Measurements from ENCODE around the gene GMDS. TPM values are rescaled to one million over a fixed set of nuclear protein-coding genes. Genes with fewer than 3 reads are reported as not detected.
"Not testable (repeated sequence)": the region's sequence is repeated elsewhere in the genome, so short reads cannot be mapped to it uniquely, and the experiment has no call there.

The GMDS gene
- total and polyA plus RNA-seq, 9 donors, result 6.6 to 20.6 (median 11.0) TPM

DNA sequence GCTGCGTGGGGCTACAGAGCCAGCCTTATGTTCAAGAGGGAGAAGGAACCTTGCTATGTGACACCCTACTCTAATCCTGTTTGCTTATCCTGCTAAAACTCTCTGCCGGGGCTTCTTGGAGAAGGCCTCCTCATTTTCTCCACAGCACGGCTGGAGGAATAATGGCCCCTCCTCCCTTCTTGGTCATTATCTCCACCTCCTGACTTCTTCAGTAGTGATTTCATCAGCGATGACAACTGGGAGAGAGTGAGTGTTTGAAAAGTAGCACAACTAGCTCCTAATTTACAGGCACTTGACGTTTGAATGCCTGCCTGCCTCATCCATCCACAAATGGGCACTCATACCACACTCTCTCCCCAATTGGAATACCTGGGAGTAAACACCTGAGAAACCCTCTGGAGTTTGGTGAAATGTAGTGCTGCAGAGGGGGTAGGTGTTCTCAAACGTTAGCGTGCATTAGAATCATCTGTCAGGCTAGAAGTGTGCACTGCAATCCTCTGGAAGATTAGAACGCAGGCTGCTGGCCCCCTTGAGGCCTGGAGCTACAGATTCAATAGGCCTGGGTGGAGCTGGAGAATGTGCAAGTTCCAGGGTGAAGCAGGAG is 487.2 kb downstream of the GMDS start:
- Histone ChIP-seq H3K27me3 (no peaks in the 10 kb centered on the region), H3K36me3 (no peaks in the 10 kb centered on the region), H3K9me3 (no peaks in the 10 kb centered on the region), H3K4me1 (ENCODE audit: insufficient read depth) (peaks cover under 1% of the 10 kb centered on the region), H3K4me3 (no peak overlapping the region), H3K27ac (no peak overlapping the region)
- 66 to 71% (median 67%) methylated on average over 8 of the region's 8 CpGs for WGBS, 3 donors
- no peak for DNase-seq
- intact Hi-C loops (cut with DNase I), result no loop called here
- TF ChIP-seq POLR2A (IDR thresholded peaks at IDR 0.05) (no peak), EP300 (IDR thresholded peaks at IDR 0.05) (no peak)
- TF ChIP-seq, protein P1, sequence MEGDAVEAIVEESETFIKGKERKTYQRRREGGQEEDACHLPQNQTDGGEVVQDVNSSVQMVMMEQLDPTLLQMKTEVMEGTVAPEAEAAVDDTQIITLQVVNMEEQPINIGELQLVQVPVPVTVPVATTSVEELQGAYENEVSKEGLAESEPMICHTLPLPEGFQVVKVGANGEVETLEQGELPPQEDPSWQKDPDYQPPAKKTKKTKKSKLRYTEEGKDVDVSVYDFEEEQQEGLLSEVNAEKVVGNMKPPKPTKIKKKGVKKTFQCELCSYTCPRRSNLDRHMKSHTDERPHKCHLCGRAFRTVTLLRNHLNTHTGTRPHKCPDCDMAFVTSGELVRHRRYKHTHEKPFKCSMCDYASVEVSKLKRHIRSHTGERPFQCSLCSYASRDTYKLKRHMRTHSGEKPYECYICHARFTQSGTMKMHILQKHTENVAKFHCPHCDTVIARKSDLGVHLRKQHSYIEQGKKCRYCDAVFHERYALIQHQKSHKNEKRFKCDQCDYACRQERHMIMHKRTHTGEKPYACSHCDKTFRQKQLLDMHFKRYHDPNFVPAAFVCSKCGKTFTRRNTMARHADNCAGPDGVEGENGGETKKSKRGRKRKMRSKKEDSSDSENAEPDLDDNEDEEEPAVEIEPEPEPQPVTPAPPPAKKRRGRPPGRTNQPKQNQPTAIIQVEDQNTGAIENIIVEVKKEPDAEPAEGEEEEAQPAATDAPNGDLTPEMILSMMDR (IDR thresholded peaks at IDR 0.05), result no peak

DNA sequence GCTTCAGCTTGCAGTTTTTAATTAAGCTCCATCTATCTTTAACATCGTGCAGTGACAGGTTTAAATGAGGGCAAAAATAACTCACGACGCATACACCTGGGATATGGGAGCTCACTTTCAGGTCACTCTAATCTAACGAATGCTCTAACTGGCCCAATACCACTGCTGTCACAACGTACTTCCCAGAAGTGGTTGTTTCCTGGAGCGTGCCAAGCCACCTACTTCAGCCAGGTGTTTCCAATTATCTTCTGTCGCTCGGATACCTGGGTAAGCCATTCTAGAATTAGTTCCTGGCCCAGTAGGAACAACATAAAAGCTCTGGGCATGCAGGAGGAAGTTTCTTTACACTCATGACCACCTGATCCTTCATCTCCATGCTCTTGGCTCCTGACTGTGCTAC is 488.3 kb downstream of the GMDS start:
- Histone ChIP-seq H3K27me3 (no peaks in the 10 kb centered on the region), H3K4me1 (ENCODE audit: insufficient read depth) (no peaks in the 10 kb centered on the region), H3K4me3 (no peak overlapping the region), H3K36me3 (no peaks in the 10 kb centered on the region), H3K9me3 (no peaks in the 10 kb centered on the region), H3K27ac (no peak overlapping the region)
- WGBS, 3 donors, result 79 to 84% (median 81%) methylated on average over 8 of the region's 8 CpGs
- no peak for DNase-seq
- intact Hi-C loops (cut with DNase I), result no loop called here
- no peak for TF ChIP-seq POLR2A (IDR thresholded peaks at IDR 0.05)
- no peak for TF ChIP-seq EP300 (IDR thresholded peaks at IDR 0.05)
- TF ChIP-seq, protein P1 (IDR thresholded peaks at IDR 0.05), result no peak

DNA sequence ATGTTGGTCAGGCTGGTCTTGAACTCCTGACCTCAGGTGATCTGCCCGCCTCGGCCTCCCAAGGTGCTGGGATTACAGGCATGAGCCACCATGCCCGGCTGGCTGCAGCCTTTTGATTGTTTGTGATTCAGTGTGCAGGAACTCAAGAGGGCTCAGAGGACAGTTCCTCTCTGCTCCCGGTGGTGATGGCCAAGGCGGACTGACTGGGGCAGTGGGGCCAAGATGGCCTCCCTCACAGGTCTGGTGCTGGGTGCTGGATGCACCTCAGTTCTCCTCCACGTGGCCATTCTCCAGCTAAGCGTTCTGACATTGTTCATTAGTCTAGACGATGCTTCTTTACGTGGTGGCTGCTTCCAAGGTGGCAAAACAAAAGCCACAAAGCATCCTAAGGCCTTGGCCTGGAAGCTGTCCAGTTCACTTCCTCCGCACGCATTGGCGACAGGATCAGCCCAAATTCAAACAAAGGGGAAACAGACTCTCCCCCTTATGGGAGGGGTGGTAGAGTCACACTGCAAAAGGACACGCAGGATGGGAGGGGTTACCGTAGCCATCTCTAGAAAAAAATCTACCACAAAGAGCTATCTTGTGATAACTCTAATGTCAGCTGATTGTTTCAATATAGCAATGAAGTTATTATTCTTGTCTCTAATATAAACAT is 488.8 kb downstream of the GMDS start:
- no peaks in the 10 kb centered on the region for H3K4me1 ChIP-seq (ENCODE audit: insufficient read depth)
- H3K9me3 ChIP-seq, result no peaks in the 10 kb centered on the region
- no peaks in the 10 kb centered on the region for H3K27me3 ChIP-seq
- no peak for DNase-seq
- WGBS, 3 donors, result 82 to 84% (median 84%) methylated on average over 14 of the region's 14 CpGs
- no peak overlapping the region for H3K27ac ChIP-seq
- H3K36me3 ChIP-seq, result no peaks in the 10 kb centered on the region
- intact Hi-C loops (cut with DNase I), result no loop called here
- TF ChIP-seq, protein P1 (IDR thresholded peaks at IDR 0.05), result no peak
- TF ChIP-seq EP300 (IDR thresholded peaks at IDR 0.05) (no peak), POLR2A (IDR thresholded peaks at IDR 0.05) (no peak)
- H3K4me3 ChIP-seq, result no peak overlapping the region

DNA sequence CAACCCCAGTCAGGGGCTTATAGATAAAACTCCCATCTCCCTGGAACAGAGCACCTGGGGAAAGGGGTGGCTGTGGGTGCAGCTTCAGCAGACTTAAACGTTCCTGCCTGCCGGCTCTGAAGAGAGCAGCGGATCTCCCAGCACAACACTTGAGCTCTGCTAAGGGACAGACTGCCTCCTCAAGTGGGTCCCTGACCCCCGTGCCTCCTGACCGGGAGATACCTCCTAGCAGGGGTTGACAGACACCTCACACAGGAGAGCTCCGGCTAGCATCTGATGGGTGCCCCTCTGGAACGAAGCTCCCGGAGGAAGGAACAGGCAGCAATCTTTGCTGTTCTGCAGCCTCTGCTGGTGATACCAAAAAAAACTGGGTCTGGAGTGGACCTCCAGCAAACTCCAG is 494.3 kb downstream of the GMDS start:
- DNase-seq; H3K27me3 ChIP-seq; H3K9me3 ChIP-seq; H3K36me3 ChIP-seq; H3K4me1 ChIP-seq (ENCODE audit: insufficient read depth); H3K4me3 ChIP-seq; intact Hi-C loops (cut with DNase I); H3K27ac ChIP-seq: not testable (repeated sequence)
- WGBS, 3 donors, result 96 to 98% (median 97%) methylated on average over 8 of the region's 8 CpGs

DNA sequence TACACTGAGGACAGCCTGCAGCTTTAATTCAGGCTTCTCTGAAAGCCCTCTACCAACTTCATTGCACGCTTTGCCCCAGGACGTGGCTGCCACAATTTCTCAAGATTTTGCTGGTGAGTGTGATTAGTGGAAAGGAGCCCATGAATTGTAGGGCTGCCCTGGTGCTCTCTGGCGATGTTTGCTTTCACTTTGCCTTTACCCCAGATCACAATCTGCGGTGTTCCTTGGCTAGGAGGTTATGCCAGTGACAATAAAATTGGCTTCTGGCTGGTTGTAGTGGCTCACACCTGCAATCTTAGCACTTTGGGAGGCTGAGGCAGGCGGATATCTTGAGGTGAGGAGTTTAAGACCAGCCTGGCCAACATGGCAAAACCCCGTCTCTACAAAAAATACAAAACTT is 496.4 kb downstream of the GMDS start:
- TF ChIP-seq, protein P1 (IDR thresholded peaks at IDR 0.05), result no peak
- no peak for TF ChIP-seq EP300 (IDR thresholded peaks at IDR 0.05)
- no peak for TF ChIP-seq POLR2A (IDR thresholded peaks at IDR 0.05)
- Histone ChIP-seq H3K9me3 (no peaks in the 10 kb centered on the region), H3K4me3 (no peak overlapping the region), H3K4me1 (ENCODE audit: insufficient read depth) (no peaks in the 10 kb centered on the region), H3K27ac (no peak overlapping the region), H3K27me3 (no peaks in the 10 kb centered on the region), H3K36me3 (no peaks in the 10 kb centered on the region)
- intact Hi-C loops (cut with DNase I), result no loop called here
- WGBS, 3 donors, result 91 to 94% (median 92%) methylated on average over 6 of the region's 6 CpGs
- DNase-seq, result no peak

All from ovary (tissue), 9 donors.